ENCODE data around the gene ACTA1.
"Not testable (repeated sequence)": the region's sequence is repeated elsewhere in the genome, so short reads cannot be mapped to it uniquely, and the experiment has no call there.

Gene ACTA1

GRCh38 chr1:229407206-229408026 lies 26.5 kb downstream of the ACTA1 start:
- no peak for DNase-seq

DNA sequence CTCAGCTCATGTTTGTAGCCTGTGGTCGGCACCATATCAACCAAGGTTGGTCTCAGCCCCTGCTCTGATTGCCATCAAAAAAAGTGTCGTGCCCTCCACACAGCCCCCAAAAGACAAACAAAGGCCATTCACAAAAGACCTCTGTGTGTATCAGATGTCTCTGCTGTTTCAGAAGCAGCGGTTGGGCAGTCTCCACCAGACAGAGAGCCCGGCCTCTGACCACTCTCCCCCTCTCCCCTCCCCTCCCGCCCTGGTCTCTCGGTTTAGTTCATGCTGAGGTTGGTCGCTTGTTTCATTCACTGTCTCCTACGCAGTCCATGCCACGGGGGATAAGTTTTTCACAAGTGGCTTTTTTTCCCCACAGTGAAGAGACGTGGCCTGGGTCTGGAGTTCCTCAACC lies 27.1 kb downstream of the ACTA1 start:
- DNase-seq, result no peak

GRCh38 chr1:229403573-229403972 lies 30.3 kb downstream of the ACTA1 start:
- DNase-seq, result no peak

GRCh38 chr1:229402993-229403392 lies 30.9 kb downstream of the ACTA1 start:
- no peak for DNase-seq

DNA sequence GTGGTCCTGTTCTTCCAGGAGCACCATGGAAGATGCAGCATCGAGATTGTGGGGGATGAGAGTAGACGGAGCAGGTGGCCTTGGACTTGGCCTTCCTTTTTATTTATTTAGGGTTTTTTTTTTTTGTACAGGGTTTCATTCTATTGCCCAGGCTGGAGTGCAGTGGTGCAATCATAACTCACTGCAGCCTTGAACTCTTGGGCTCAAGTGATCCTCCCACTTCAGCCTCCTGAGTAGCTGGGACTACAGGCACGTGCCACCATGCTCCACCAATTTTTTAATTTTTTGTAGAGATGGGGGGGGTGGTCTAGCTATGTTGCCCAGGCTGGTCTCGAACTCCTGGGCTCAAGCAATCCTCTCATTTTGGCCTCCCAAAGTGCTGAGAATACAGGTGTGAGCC lies 31.6 kb downstream of the ACTA1 start:
- not testable (repeated sequence) for DNase-seq

DNA sequence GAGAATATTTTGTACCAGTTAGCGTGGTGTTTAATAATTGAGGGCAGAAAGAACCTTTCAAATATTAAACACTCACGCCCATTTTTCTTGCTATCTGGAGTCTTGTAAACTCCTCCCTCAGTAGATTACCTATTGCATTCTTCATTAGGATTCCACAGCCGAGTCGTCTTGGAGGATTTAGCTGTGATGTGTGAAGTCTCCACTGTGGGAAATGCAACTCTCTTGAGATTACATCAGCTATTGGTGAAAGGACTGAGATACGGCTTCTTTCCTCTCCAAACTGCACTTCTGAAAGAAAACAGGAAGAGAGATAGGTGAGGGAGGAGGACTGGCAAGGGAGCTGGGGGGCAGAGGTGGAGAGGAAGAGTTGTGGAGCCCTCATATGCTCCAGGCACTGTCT lies 36.1 kb downstream of the ACTA1 start:
- no peak for DNase-seq

DNA sequence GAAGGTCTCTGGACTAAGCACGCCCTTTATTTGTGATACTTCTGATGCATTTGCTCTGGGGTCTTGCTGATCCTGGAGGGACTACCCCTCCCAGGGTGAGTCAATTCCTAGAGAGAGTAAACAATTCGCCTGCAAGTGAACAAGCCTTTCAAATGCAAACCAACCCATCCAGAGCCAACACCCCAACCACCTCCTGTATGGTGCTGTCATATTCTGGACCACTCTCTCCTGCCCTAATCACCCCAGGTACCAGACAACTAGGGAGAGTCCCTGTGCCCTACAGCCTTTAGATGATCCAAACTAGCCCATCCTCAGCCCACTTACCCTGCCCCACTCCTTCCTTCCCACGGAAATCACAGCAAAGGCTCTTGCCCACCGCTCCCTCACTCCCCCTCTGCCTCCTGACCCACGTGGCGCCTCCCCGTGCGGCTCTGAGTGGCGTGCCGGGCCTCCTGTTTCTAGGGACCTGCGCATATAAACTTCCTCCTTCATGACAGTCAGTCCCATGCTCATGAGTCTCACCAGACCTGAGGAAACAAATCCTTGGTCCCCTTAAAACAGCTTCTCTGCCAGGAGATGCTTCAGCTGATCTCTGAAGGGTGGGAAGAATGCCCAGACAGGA lies 37.2 kb downstream of the ACTA1 start:
- DNase-seq, result no peak

DNA sequence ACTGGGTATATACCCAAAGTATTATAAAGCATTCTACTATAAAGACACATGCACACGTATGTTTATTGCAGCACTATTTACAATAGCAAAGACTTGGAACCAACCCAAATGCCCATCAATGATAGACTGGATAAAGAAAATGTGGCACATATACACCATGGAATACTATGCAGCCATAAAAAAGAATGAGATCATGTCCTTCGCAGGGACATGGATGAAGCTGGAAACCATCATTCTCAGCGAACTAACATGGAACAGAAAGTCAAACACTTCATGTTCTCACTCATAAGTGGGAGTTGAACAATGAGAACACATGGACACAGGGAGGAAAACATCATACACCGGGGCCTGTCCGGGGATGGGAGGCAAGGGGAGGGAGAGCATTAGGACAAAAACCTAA lies 39.4 kb downstream of the ACTA1 start:
- not testable (repeated sequence) for DNase-seq

DNA sequence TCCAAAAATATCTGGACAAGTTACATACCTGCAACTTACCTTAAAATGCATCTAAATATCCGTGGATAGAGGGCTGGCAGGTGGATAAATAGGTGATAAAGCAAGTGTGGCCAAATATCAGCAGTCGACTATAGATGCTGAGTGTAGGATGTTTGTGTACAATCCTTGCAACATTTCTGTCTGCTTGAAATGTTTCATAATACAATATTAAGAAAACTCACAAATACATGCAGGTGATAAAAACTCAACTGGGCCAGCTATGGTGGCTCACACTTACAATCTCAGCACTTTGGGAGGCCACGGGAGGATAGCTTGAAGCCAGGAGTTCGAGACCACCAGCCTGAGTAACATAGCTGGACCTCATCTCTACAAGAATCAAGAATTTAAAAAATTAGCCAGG lies 41.0 kb downstream of the ACTA1 start:
- DNase-seq, result no peak

GRCh38 chr1:229390130-229390529 lies 43.8 kb downstream of the ACTA1 start:
- no peak for DNase-seq

DNA sequence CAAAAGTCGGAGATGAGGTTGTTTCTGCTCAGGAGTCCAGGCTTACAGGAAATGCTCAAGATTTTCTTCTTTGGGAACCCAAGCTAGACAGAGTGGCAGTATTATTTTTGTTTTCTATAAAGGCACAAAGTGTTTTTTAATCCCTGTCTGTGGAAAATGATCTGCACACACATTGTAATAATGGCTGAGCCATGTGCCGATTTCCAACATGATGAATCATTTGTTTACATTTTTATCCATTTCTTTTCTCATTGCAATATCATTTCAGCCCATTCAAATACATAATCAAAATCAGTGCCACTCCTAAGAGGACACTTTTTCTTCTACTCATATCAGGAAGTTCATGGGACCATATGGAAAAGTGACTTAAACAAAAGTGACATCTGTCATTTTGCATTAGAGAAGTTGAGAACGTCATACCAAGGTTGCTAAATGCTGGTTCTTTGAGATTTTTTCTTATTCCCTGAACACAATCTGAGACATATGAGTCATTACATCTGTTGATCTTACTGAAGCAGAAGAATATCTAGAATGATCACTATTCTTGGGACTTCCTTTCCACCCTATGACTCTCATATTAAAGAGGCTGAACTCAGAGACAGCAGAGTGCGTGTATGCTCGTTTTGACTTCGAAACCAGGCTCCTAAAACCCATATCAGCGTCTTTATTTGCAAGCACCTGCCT lies 44.9 kb downstream of the ACTA1 start:
- DNase-seq, result no peak

GRCh38 chr1:229385853-229386456 lies 47.9 kb downstream of the ACTA1 start:
- DNase-seq, result no peak

- no peak for DNase-seq
Measured at GRCh38 chr1:229384822-229385221, 49.1 kb downstream of the ACTA1 start.

- DNase-seq, result no peak
Measured at GRCh38 chr1:229383961-229384360, 49.9 kb downstream of the ACTA1 start.

DNA sequence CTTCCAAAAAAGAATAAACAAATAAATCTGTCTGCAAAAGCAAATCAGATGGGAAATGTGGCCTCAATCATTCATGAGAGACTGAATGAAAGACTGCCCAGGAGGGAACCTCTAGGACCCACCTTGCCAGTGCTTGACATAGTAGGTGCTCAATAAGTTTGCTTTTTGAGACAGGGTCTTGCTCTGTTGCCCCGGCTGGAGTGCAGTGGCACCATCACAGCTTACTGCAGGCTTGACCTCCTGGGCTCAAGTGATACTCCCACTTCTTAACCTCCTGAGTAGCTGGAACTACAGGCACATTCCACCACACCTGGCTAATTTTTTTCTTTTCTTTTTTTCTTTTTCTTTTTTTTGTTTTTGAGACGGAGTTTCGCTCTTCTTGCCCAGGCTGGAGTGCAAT lies 50.7 kb downstream of the ACTA1 start:
- no peak for DNase-seq
